Effector CD8-positive, alpha-beta T cell (primary cell): ENCODE results near the gene SHCBP1L.

Source experiments
- DNase-seq: peaks from one replicate; lab custom pipeline; 2025; lab: John Stamatoyannopoulos, UW
- total RNA-seq, 4 experiments: gene quantifications; one replicate each; lab custom pipeline; 2026; lab: John Stamatoyannopoulos, UW

SHCBP1L gene
- 0 to 0.09 (median 0) reads per million in 4 experiments for total RNA-seq

GRCh38 chr1:182952677-182953444 is at the start of gene SHCBP1L:
TSS of gene SHCBP1L (minus strand) at chr1:182953166. CDS start at chr1:182953133, 33 bp downstream.
- DNase-seq = no peak

GRCh38 chr1:183002267-183002666 is 49.3 kb upstream of the SHCBP1L start:
- no peak for DNase-seq

- no peak for DNase-seq
These were observed 47.4 kb upstream of the SHCBP1L start for GRCh38 chr1:183000167-183000962.

GRCh38 chr1:182998482-182998881 is 45.5 kb upstream of the SHCBP1L start:
- DNase-seq = no peak

- DNase-seq = no peak
These were observed 43.9 kb upstream of the SHCBP1L start for GRCh38 chr1:182996816-182997215.

- DNase-seq = no peak
These were observed 42.9 kb upstream of the SHCBP1L start for GRCh38 chr1:182995894-182996293.

GRCh38 chr1:182993746-182994145 is 40.8 kb upstream of the SHCBP1L start:
- no peak for DNase-seq

- DNase-seq = no peak
These were observed 37.6 kb upstream of the SHCBP1L start for GRCh38 chr1:182990413-182991144.

- no peak for DNase-seq
These were observed 32.9 kb upstream of the SHCBP1L start for GRCh38 chr1:182985876-182986275.

- no peak for DNase-seq
These were observed 31.7 kb upstream of the SHCBP1L start for GRCh38 chr1:182984621-182985020.

GRCh38 chr1:182984138-182984537 is 31.2 kb upstream of the SHCBP1L start:
- DNase-seq = no peak

- no peak for DNase-seq
These were observed 25.3 kb upstream of the SHCBP1L start for GRCh38 chr1:182978151-182978853.

GRCh38 chr1:182977480-182977879 is 24.5 kb upstream of the SHCBP1L start:
- no peak for DNase-seq

- DNase-seq = no peak
These were observed 21.7 kb upstream of the SHCBP1L start for GRCh38 chr1:182974506-182975191.

- no peak for DNase-seq
These were observed 19.9 kb upstream of the SHCBP1L start for GRCh38 chr1:182972829-182973228.

- DNase-seq = no peak
These were observed 19.3 kb upstream of the SHCBP1L start for GRCh38 chr1:182972231-182972630.

- no peak for DNase-seq
These were observed 18.3 kb upstream of the SHCBP1L start for GRCh38 chr1:182971219-182971618.

GRCh38 chr1:182968836-182969734 is 16.1 kb upstream of the SHCBP1L start:
- DNase-seq = no peak

- no peak for DNase-seq
These were observed 15.3 kb upstream of the SHCBP1L start for GRCh38 chr1:182968151-182968741.

- DNase-seq = no peak
These were observed 12.9 kb upstream of the SHCBP1L start for GRCh38 chr1:182965861-182966260.
